HG03066 (cell line): Measurements from ENCODE around the gene TDP1.
A peak's percentile ranks its signal among the peaks of the same experiment; 100 is the strongest.

ENCODE experiments used
- ATAC-seq: cut with Tn5 transposase; IDR thresholded peaks from one replicate; pipeline ENCODE4 v1.9.1; 2021; ENCODE audit warnings: low read depth; ENCODE audit not compliant: unreplicated experiment

TDP1 gene

DNA sequence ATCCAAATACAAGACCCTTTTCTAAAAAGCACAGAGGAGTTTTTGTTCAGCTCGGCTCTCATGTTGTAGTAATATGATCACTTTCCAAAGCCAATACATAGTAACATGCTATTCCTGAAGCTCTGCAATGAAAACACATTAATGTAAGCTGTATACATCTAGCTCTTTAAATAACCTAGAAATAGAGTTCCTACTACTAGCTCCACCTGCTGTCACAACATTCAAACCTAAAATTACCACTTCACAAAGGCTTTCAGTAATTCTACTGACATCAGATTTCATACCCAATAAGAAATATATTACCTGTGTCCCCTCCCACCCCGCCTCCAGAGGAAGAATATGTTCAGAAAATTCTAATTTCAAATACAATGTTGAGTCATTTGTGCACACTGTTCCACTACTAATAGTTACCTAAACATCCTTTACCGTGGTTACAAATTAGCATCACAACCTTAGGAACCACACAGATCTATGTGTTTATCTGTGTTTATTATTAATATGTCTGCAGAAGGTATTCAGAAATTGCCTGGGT lies 19.0 kb upstream of the TDP1 start:
- ATAC-seq, result no peak

DNA sequence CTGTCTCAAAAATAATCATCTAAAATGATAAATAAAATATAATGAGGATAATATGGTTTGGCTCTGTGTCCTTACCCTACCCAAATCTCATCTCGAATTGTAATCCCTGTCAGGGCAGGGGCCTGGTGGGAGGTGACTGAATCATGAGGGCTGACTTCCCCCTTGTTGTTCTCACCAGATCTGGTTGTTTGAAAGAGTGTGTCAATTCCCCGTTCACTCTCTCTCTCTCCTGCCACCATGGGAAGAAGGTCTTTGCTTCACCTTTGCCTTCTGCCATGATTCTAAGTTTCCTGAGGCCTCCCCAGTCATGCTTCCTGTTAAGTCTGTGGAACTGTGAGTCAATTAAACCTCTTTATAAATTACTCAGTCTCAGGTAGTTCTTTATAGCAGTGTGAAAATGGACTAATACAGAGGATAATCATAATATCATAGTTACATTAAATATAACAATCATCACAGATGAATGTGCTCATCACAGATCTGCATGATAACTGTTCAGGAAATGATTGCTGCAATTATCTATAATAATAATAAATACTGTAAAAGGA lies 13.8 kb upstream of the TDP1 start:
- ATAC-seq, result no peak

DNA sequence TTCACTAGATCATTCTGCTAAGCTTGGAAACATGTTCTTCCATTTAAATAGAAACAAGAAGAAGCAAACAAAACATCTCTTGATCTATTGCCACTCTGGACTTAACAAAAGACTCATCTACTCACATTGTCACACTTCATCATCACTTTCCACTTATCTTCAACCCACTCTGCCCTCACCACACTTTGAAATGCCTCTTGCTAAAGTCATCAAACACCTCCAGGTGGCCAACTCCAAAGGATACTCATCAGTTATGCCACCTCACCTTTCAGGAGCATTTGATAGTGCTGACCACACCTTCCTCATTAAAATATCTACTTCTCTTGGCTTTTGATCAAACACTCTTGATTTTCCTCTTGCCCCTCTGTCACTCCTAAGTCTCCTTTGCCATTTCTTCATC lies 8.4 kb upstream of the TDP1 start:
- ATAC-seq, result no peak

DNA sequence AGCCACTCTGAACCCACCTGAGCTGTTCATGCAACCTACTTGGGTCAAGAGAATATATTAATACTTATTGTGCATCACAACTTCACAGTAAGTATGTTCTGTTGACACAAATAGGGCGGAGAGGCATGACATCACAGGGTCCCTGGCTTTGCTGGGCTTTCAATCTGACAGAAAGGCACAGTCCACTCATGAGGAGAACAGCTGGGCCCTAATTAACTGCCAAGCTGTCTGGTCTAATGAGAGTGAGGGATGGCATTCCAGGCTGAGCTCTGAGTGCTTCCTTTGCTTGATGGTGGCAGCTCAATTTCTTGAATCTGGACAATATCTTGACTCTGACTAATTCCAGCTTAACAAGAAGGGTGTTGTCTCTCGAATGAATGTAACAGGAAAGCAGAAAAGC lies 3.2 kb upstream of the TDP1 start:
- ATAC-seq, result no peak

DNA sequence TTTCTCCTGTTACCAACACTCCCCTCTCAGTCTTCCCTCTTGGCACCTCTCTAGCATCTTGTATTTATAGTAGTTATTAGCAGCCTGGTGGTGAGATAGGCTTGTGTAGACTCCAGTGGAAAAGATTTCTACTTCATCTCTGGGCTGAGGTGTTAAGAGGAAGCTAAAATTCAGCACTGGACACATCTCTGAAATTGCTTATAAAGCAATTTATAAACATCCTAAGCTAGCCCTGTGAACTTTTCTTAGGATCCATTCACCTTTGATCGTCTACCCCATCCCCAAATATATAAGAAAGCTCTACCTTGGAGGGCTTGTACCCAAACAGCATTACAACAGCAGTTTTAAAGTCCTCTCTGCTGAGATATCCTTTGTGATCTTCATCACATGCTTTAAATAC lies 2.1 kb upstream of the TDP1 start:
- no peak for ATAC-seq

DNA sequence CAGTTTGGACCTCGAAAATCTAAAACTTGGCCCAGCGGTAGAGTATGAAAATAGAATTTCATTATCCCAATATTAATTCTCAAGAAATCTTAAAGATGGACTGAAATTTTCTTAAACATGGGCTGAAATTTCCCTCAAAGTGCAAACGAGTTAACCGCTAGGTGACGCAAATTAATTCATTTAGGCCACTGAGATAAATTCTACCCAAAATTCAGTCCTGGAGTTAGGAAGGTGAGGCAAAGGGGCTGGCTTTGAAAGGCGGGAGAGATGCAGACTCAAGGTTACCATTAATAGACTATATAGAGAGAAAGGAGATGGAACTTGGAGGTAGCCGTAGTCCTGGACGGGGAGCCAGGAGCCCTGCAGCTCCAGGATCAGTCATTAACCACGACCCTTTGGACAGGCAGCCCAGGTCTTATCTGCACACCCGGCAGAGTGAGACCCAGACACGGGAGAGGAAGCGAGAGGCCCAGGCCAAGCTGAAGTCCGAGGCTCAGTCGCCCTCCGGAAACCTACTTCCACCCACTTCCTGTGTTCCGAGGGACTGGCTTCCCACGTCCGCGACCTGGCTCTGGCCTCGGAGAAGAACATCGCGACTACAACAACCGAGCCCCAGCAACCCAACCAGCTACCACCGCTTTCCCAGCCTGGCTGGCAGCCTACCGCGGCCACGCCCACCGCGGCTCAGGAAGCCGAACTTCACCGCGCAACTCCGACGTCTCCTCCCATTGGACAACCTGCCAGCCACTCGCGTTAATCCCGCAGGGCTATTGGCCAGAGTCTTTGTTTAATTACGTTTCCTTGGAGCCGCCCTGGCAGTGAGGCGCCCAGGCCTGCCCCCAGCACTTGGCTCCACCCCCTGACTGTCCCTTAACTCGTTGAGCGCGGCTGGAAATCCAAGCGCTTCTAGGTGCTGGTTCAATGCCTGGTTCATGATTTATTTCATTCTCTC lies 1.4 kb upstream of the TDP1 start, which contains the start of gene EFCAB11:
EFCAB11 (minus strand) TSS at position 661 of the 952 bp plus-strand sequence; CDS start at position 591, 70 bp downstream.
- ATAC-seq, result peak; percentile 81

DNA sequence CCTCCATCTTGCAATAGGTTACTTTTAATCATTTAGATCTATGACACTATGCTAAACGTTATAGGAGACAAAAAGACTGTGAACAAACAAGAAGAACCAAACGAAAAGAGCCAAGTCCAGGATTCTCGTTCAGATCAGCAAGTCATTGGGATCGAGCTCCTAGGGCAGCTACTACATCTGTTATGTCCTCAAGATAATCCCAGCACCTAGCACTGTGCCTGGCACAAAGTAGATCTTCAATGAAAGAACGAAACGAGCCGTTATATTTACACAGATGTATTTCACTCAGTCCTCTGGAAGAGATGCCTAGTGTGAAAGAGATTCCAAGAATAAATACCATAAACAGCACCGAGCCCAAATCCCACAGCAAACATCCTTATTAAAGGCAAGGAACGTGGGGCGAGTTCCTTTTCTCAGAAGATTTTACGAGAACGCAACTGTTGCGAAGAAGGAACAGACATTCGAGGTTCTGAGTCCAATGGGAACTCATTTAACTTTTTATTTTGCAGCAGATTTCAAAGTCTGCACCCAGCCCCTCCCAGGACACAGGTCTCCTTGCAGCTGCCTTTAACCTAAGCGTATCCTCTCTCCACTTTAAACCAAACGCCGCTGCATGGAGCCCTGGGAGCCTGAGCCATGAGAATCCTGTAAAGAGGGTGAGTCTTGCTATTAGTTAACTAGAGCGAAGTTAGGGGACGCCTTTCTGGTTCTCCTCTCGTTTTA lies 544 bp upstream of the TDP1 start:
- ATAC-seq, result peak; percentile 12

DNA sequence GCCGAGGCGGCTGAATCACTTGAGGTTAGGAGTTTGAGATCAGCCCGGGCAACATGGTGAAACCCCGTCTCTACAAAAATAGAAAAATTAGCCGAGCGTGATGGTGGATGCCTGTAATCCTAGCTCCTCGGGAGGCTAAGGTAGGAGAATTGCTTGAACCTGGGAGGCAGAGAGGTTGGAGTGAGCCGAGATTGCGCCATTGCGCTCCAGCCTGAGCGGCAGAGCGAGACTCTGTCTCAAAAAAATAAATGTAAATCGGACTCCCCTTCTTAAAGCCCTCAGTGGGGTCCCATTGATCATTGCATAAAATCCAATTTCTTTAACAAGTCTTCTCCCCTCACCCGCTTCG lies 908 bp downstream of the TDP1 start:
- no peak for ATAC-seq

DNA sequence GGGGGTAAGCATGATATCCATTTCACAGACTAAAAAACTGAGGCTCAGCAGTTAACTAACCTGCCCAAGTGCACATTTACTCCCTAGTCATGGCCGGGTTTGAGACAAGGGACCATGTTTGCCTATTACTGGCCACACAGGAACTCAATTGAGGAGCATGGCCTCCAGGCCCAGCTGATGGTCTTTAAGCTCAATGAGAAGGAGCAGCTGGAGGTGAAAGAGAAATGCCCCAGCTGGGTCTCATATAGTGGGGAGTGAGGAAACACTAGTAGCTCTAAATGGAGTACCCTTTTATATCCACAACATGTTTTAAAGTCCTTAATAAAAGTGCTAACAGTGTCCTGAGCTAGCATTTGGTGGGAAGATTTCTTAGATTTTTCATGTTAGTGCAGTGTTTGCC lies 1.6 kb downstream of the TDP1 start:
- ATAC-seq, result no peak

DNA sequence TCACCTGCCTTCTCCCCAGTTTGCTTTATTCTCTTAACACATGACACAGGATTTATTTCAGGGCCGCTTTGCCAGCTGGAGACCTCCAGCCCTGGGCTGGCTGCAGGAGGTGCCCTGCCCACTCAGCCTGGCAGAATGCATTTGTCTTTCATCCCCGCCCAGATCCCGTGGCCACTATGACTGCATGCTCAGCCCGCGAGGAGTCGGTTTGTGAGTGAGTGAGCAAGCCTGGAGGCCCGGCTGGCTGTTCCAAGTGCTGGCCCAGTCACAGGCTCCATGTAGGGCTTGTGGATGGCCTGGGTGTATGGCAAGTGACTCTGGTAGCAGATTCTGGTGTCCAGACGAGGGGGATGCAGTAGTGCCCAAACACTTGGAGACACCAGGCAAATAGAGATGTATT lies 2.1 kb downstream of the TDP1 start:
- ATAC-seq, result no peak

DNA sequence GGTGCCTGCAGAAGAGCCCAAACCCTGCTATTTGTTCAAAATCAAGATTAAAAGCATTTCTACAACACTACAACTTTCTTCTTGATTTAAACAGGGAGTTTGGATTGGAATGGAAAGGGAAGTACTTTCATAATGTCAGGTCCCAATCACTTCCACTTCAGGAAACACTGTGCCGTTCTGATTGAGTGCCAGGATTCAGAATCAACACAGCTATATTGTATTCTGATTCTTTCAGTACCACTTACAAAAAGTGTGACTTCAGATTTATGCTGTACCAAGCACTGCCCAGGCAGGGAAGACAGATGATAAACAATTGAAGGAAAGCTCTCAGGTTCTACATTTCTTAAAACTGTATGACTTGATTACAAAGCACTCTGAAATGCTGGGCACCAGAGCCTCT lies 3.2 kb downstream of the TDP1 start:
- ATAC-seq, result no peak

DNA sequence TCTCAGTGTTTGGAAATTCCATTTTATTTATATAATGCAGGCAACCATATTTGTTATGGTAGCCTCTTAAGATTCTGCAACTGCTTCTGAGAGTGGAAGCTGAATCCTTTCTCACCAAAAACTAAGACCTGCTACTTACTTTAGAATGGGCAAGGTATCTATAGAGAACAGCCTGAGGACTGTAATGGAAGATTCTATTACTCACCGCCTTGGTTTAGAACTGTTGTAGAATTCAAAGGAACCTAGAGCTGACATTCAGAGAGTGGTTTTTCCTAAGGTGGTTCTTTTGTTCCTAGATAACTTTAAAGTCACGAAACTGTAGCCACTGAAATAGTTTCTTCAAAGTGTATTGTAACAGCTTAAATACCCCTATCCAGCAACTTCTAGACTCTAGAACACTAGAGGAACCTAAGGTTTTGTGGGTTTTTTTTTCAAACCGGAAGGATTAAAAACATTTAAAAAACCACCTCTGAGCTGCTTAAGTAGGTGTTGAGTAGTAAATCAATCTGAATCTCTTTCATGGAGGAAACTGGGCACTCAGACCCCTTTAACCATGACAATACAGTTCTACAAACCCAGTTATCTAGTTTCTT lies 4.2 kb downstream of the TDP1 start:
- no peak for ATAC-seq

DNA sequence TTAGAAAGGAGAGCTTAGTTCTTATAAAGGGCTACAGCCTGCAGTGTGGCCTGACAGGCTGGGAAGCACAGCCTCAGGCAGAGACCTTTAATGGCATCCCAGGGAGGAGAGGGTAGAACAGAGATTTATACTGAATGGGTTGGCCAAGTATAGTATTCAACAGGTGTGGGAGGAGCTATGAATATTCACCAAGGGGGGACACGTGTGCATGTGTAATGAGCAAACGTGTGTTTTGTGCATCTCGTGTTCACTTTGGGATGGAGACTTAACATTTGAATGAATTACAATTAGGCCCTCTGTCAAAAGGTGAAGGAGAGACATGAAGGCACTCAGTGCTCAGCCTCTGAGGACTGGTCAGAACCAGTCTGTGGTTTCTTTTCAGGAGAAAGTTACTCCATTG lies 5.2 kb downstream of the TDP1 start:
- no peak for ATAC-seq

DNA sequence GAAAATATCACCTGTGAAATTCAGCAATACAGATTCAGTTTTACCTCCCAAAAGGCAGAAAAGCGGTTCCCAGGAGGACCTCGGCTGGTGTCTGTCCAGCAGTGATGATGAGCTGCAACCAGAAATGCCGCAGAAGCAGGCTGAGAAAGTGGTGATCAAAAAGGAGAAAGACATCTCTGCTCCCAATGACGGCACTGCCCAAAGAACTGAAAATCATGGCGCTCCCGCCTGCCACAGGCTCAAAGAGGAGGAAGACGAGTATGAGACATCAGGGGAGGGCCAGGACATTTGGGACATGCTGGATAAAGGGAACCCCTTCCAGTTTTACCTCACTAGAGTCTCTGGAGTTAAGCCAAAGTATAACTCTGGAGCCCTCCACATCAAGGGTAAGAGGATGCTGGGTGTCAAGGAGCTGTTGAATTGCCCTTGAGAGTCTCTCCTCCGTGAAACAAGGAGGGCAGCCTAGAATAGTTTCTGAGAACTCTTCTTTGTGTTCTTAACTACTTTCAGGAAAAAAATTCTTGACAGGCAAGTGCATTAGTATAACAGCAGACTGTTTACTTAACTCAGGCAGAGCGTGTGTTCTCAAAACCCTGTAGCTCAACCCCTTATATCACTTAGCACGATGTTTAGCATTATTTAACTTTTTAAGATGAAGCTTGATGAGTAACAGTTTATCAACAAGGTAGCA lies 7.7 kb downstream of the TDP1 start:
- no peak for ATAC-seq

DNA sequence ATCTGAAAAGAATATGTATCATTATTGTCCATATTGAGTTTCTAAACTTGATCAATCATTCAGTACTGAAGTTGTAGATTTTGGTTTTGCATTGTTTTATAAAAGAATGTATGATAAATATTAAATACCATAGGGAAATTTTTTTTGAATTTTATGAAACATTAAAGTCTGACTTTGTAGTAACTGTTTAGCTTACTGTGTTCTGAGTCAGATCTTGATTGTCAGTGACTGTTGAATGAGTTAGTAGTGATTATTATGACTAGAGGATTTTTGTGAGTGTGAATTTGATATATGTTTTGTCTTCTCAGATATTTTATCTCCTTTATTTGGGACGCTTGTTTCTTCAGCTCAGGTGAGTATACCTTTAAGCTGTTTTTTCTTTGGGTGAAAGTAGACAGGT lies 10.1 kb downstream of the TDP1 start:
- ATAC-seq, result no peak

DNA sequence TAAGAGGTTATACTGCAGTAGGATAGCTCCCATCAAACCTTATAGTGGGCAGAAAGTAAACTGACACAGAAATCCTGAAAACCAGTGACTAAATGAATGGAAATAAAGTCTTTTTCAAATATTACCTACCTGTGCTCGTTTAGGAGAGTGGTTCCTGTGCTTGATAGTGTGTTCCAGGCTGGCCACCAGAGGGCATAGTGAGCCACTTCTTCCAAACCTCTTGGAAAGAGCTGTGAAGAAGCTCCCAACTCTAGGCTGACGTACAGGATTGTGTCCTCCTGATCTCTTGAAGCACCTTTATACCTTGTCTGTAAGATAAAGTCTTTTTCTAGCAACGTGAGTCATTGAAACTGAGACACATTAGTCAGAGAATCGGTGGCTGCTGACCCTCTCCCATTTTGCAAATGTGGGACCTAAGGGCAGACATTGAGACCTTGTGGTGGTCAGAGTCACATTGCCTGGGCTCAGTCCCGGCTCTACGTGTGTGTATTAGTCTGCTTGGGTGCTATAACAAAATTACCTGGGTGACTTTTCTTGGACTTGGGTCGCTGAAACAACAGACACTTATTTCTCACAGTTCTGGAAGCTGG lies 17.6 kb downstream of the TDP1 start:
- ATAC-seq, result peak; percentile 60

DNA sequence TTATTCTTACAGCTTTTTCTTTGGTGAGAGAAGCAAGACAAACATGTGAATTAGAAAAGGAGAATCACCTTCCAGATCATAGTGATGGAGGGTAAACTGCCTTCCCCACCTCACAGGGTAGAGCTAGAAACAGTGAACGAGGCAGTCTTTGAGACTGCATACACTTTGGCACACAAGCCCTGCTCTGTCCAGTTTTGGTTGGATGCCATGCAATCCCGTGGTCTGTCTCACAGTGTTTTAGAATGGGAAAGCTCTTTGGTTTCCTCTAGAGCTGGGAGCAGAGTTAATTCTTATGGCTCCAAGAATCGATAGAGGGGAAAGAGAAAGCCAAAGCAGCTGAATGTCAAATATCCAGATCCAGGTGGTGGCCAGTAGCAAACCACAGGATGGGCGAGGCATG lies 21.9 kb downstream of the TDP1 start:
- no peak for ATAC-seq

DNA sequence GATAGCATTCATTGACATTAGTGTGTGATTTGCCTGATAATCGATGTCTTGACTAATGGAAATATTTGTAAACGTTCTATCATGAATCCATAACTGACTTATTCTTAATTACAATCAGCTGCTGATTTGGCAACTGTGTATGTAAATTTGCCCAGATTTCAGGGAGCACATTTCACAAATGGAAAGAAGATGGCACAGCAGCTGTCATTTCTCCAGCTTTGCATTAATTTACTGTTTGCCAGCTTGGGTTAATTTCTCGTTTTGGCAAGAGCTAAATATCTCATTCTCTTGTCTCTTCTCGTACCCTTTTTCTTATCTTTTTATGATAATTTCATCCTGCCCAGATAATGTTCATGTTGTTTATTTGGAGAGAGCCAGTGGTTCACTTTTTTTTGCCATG lies 22.9 kb downstream of the TDP1 start:
- no peak for ATAC-seq

DNA sequence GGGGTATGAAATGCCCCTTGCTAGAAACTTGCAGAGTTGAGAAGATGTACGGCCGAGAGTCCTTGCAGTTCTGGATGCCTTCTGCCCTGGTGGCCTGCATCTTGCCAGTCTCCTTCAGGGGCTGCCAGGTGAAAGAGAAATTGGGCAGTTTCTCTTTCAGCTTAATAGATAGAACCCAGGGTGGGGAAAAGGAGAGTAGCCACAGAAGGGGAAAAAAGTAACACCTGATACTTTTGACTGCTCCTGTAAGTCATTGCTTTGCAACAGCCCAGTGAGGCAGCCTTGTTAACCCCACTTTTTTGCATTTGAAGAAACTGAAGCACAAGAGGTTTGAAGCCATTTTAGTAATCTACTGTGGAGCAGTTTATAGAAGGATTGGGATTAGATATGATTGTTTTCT lies 27.6 kb downstream of the TDP1 start:
- no peak for ATAC-seq
